GM18520 (cell line): ENCODE results near the gene CNST.
A peak's percentile ranks its signal among the peaks of the same experiment; 100 is the strongest.
"Not testable (repeated sequence)": the region's sequence is repeated elsewhere in the genome, so short reads cannot be mapped to it uniquely, and the experiment has no call there.

ENCODE experiments used
- ATAC-seq: cut with Tn5 transposase; IDR thresholded peaks from one replicate; pipeline ENCODE4 v1.9.1; 2021; ENCODE audit not compliant: unreplicated experiment

CNST gene

DNA sequence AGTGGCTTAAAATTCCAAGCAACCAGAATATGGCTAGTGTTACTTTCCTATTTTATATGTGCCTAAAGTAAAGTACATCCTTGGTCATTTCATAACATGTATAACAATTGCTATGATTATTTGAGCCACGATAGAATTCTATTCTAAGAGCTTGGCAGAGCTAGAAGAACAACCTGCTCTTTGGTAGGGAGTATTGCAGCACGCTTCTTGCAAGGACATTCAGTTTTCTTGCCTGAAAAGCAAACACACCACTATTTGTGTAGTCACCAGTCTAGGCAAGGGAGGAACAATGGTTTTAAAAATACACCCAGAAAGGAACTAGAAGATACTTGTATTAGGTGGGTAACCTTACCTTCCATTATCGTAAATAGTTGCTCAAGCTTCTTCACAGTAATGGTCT, 51.5 kb downstream of the CNST start:
- no peak for ATAC-seq

GRCh38 chr1:246618240-246618808, 52.1 kb downstream of the CNST start:
- no peak for ATAC-seq

DNA sequence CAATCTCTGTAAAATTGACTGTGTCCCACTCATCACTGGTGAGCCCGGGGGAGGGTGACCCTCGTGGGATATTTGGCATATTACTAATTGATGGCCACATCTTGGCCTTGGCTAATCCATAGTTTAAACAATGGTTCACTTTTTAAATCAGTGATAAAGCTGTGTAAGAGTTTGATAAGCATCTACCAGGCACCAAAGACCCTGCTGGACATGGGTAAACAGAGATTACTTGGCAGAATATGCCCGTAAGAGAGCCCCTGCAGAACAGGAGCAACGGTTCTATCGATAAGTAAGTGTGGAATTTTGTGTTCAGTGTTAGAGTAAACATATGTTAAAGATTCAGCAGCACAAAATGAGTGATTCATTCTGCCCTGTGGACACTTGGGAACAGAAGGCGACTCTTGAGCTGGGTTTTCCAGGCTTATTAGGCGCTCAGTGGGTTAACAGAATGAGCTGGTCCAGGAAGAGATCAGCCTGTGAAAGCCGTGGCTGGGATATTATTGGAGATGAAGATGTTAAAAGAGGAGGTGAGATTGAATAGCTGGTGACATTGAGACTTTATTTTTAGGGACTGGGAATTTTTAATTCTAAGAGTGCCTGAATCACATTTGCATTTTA, 55.9 kb downstream of the CNST start:
- ATAC-seq = no peak

GRCh38 chr1:246624091-246624490, 57.8 kb downstream of the CNST start:
- no peak for ATAC-seq

- peak; percentile 86 for ATAC-seq
Observed at GRCh38 chr1:246629030-246629429, 62.8 kb downstream of the CNST start.

- peak; percentile 33 for ATAC-seq
Observed at GRCh38 chr1:246629976-246630375, 63.7 kb downstream of the CNST start.

- no peak for ATAC-seq
Observed at GRCh38 chr1:246631426-246631825, 65.2 kb downstream of the CNST start.

GRCh38 chr1:246632281-246633168, 66.3 kb downstream of the CNST start:
- ATAC-seq = no peak

- not testable (repeated sequence) for ATAC-seq
Observed at GRCh38 chr1:246634659-246635058, 68.4 kb downstream of the CNST start.

DNA sequence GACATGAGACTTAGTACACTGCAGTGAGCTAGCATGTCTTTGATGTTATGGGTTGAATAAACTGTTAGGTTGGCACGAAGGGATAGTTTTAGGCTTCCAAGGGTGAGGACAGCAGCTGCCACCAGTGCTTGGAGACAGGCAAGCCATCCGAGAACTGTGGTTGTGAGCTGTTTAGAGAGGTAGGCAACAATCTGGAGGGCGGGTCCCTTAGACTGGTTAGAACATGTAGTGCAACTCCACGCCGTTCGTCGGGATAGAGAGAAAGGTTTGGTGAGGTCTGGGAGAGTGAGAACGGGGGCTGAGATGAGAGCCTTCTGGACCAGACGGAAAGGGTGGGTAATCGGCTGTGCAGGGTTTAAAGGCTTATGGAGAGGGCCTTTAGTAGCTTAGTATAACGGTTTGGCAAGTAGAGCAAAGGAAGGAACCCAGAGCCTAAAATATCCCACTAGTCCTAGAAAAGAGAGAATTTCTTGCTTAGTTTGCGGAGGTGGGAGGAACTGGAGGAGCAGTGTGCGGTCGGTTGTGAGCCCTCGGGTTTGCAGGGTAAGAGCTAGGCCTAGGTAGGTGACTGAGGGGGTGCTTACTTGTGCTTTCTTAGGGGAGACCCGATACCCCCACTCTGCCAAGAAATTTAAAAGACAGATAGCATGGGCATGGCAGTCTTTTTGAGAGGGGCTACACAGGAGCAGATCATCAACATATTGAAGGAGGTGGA, 72.8 kb downstream of the CNST start:
- ATAC-seq = no peak

- ATAC-seq = no peak
Observed at GRCh38 chr1:246639732-246640131, 73.5 kb downstream of the CNST start.

DNA sequence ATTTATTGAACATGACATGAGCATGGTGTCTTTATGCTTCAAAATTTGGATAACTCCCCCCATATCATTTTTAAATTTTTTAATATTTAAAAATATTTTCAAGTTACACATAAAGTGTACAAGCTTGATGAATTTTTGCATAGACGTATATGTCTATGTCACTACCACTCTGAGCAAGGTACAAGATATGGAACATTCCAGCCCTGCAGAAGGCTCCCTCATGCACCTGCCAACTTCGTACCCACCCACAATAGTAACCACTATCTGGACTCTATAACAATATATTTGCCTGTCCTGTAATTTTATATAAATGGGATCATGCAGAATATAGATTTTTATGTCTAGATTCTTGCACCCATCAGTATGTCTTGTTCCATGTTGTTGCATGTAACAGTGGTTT, 74.5 kb downstream of the CNST start:
- no peak for ATAC-seq

DNA sequence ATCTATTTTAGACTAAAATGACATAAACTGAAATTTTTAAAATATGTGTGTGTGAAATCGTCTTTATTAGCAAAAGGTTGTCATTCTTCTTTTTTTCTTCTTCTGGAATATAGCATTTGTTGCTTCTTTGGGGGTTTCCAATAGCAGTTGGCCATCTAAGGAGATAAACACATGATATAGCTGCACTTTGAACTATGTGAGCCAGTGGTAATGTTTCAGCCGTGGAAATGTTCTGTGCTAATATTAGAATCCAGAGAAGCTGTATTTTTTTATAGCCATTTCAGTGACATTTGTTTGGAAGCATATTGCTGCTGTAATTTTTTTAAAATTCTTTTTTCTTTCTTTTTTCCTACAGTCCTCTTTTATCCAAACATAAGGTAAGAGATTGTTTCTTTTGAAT, 75.1 kb downstream of the CNST start:
- ATAC-seq = no peak

DNA sequence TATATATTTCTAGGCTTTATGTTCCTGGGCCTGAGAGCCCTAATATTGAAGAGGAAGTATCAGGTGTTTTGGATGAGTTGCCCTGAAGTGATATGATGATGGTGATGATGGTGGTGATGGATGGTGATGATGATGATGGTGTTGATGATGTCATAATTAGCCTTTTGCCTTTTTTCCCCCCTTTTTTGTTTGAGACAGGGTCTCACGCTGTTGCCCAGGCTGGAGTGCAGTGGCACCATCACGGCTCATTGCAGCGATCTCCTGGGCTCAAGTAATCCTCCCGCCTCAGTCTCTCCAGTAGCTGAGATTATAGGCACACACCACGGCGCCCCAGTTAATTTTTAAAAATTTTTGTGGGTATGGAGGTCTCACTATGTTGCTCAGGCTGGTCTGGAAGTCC, 76.5 kb downstream of the CNST start:
- ATAC-seq = no peak

GRCh38 chr1:246647113-246647512, 80.9 kb downstream of the CNST start:
- ATAC-seq = no peak

DNA sequence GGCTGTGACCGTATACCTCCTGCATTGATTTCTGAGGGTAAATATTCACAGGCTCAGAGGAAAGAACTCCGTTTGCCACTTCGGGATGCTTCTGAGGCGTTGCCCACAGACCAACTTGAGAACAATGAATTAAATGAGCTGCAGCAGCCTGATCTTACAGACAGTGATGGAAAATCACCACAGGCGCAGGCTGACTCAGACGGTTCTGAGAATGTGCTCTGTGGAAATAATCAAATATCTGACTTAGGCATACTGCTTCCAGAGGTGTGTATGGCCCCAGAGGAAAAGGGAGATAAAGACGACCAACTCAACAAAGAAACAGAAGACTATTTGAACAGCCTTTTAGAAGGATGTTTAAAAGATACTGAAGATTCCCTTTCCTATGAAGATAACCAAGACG, 81.3 kb downstream of the CNST start:
- no peak for ATAC-seq

GRCh38 chr1:246651012-246651695, 84.9 kb downstream of the CNST start:
- ATAC-seq = no peak

- ATAC-seq = no peak
Observed at GRCh38 chr1:246658567-246658966, 92.3 kb downstream of the CNST start.

GRCh38 chr1:246659594-246660140, 93.4 kb downstream of the CNST start:
- ATAC-seq = no peak

- ATAC-seq = no peak
Observed at GRCh38 chr1:246661451-246661850, 95.2 kb downstream of the CNST start.

DNA sequence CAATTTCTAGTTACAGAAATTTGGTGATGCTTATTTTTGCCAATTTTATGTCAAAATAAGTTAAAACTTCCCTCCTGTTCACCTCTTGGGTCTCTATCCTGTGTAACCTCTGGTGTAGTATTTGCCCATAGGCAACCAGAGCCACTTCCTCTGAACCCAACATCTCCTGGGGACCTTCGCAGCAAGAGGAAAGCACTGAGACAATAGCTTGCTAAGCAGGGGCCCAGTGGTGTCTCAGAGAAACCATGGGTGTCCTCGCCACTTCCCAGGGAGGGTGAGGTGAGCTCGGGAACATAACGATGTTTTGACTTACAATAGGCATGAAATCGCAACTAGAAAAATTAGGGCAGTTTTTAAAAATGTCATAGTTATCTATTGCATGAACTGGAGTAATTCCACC, 101.5 kb downstream of the CNST start:
- ATAC-seq = no peak
